IMR-90 (cell line): ENCODE data around the gene ATP8B4.

Source experiments
- CEBPB ChIP-seq: IDR thresholded peaks from 2 replicates; pipeline ENCODE4 v1.6.1; 2012; ENCODE audit warnings: low read depth, low read length, improper control_type of control experiment
- CHD1 ChIP-seq: IDR thresholded peaks from 2 replicates; pipeline ENCODE4 v1.6.1; 2012; ENCODE audit warnings: low read depth, low read length, improper control_type of control experiment
- CTCF ChIP-seq: conservative IDR thresholded peaks from 2 replicates; pipeline ENCODE4 v1.5.1; 2012; ENCODE audit warnings: mild to moderate bottlenecking, low read depth, low read length, improper control_type of control experiment
- ELK1 ChIP-seq: fragments of 150-350 bp; IDR thresholded peaks from 2 replicates; pipeline ENCODE4 v1.6.1; 2016; ENCODE audit warnings: low read depth, mild to moderate bottlenecking, low read length, moderate library complexity, borderline replicate concordance
- MXI1 ChIP-seq: IDR thresholded peaks from 2 replicates; pipeline ENCODE4 v1.6.1; 2012; ENCODE audit warnings: low read depth, mild to moderate bottlenecking, low read length, moderate library complexity, borderline replicate concordance
- POLR2A ChIP-seq: IDR thresholded peaks from 2 replicates; pipeline ENCODE4 v1.6.1; 2012; ENCODE audit warnings: mild to moderate bottlenecking, low read depth, low read length
- RAD21 ChIP-seq: IDR thresholded peaks from 2 replicates; pipeline ENCODE4 v1.6.1; 2012; ENCODE audit warnings: low read length, improper control_type of control experiment
- RFX5 ChIP-seq: IDR thresholded peaks from 2 replicates; pipeline ENCODE4 v1.8.0; 2012; ENCODE audit warnings: low read depth, mild to moderate bottlenecking, low read length, moderate library complexity
- SMC3 ChIP-seq: fragments of 150-350 bp; IDR thresholded peaks from 2 replicates; pipeline ENCODE4 v1.6.1; 2016; ENCODE audit warnings: low read depth, mild to moderate bottlenecking, antibody characterized with exemption, low read length, moderate library complexity
- USF2 ChIP-seq: fragments of 150-350 bp; IDR thresholded peaks from 2 replicates; pipeline ENCODE4 v1.6.1; 2017; ENCODE audit warnings: mild to moderate bottlenecking, antibody characterized with exemption, low read length, low read depth

- TF ChIP-seq POLR2A (no peak), CTCF (no peak), ELK1 (no peak), CHD1 (no peak), CEBPB (no peak), MXI1 (no peak), USF2 (no peak), RAD21 (no peak), RFX5 (no peak), SMC3 (no peak)
These were observed at the start of gene ATP8B4 for GRCh38 chr15:50119063-50120040.
